SK-MEL-5 (cell line): ENCODE measurements around the gene NFIB. TPM values are rescaled to one million over a fixed set of nuclear protein-coding genes. Genes with fewer than 3 reads are reported as not detected.
A peak's percentile ranks its signal among the peaks of the same experiment; 100 is the strongest.

Experiments used
- DNase-seq: peaks from one replicate; pipeline ENCODE4 v3.0.0-alpha.2; 2016; ENCODE audit warnings: low read depth, low spot score
- in situ Hi-C: cut with HindIII; loops from 2 replicates; pipeline ENCODE4 v1.10.0; 2016; ENCODE audit warnings: low sequenced_read_pairs, high pct_unique_total_duplicates, low pct_unique_long_range_greater_than_20kb
- total RNA-seq: library from RNA; depleted of rRNA; stranded (reverse); fragments of >200 nt; shearing (Covaris generic); gene quantifications from 2 replicates; pipeline ENCODE4 v1.2.3, GENCODE V29; 2014

Gene NFIB
- total RNA-seq, 1 experiment from 2014 or later, result 11.7 TPM

DNA sequence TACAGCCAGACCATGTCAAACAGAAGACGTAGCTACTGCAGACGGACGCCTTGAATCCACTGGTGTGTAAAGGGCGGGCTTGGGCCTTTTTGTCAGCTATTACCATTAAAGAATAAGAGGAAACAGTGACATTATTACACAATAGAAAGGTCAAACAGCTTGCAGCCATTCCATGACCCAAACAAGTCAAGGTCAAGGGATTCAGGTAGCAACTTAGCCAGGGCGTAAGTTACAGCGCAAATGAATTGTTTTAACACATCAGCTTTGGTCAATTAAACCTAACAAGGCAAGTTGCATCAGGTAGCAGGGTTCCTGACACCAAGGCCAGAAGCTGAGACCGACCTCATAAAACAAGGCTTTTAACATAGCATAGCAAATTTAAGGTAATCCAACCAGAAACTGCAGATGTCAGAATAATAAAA, 15.3 kb downstream of the NFIB start:
- in situ Hi-C loops, result no loop called here
- no peak for DNase-seq

DNA sequence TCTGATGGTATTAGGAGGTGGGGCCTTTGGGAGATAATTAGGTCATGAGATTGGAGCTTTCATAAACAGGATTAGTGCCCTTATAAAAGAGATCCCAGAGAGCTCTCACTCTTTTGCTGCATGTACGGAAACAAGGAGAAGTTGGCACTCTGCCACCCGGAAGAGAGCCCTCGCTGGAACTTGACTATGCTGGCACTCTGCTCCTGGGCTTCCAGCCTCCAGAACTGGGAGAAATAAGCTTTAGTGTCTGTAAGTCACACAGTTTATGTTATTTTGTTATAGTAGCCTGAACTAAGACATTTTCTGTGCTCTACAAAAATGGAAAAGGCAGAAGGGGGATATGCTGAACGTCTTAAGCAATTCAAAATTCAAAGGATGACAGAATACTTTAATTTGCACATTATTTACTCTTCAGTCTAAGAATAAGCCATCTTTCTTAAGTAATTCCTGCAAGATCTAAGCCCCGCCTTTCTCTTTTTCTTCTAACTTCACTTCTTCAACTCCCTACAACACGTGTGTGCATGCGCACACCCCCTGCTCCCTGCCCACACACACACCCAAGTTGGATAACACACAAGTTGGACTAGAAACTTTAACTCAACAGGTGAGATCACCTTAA, 17.3 kb downstream of the NFIB start:
- no peak for DNase-seq
- in situ Hi-C loops, result no loop called here

DNA sequence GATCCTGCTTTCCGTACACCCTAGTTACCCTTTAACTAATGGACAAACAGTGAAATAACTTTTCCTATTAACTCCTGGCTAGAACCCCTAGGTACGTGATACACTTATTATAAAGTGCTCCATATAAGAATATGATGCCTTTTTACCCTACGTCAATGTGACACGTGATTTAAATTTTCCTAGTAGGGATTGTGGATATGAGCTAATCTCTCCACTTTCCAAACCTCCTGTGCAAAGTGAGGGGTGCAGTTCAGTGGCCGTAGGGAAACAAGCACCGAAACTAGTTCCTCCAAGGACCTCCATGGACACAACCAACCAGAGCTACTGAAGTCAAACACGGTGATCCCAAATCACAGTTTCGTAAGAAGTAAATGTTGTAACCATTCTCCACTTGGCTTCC, 19.3 kb downstream of the NFIB start:
- DNase-seq, result no peak
- in situ Hi-C loops, result no loop called here

DNA sequence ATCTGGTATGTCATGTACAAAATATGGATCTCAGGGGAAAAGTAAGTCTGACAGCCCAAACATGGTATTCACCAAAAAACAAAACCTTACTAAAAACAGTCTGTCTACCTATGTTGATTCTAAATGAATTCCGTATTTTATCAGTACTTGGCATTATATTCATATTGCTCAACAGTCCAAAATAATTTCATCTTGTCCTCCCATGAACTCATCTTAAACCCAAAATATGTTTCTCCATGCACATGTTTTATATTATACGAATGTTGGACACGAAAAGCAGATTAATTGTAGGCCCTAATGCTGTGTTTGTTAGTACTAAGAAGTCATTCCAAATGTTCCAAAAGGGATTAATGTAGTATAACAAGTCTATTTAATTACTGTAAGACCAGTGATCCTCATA, 20.1 kb downstream of the NFIB start:
- in situ Hi-C loops, result no loop called here
- DNase-seq, result no peak

DNA sequence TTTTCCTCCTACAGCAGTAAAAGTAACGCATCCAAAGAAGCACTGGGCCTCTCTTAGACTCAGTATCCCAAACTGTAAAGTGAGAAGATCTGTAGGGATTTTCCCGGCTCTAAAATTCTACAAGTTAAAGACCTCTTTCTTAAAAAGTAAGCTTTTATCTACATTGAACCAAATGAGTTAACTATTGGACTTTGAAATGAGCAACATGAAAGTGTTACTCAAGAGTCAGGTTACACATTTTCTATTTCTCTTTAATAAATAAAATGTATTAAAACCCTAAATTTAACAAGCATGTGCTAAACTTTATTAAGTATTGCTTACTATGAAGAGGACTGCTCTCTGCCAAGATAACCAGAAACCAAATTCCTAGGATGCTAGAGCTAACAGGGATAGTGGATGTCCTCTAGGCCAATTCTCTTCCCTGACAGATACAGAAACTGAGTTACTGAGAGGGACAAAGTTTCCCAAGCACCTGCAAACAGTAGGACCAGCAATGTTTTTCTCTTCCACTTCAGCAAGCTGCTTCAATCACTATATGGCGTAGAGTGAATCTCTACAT, 21.7 kb downstream of the NFIB start:
- in situ Hi-C loops, result no loop called here
- DNase-seq, result no peak

DNA sequence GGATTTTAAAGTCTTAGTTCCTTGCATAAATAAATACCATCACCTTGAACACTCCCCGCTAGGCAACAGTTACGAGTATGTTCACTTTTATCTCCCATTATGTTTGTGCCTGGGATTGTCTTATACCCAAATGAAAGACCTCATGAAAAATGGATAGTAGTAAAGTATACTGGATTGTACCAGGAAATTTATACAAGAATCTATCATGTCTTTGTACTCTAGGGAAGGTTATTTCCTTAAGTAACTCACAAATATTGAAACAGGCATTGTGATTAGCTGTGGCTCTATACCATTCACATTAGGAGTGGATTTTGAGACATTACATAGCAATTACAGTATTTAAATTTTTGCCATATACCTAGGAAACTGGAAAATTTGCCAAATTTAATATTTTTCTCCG, 24.0 kb downstream of the NFIB start:
- in situ Hi-C loops, result no loop called here

DNA sequence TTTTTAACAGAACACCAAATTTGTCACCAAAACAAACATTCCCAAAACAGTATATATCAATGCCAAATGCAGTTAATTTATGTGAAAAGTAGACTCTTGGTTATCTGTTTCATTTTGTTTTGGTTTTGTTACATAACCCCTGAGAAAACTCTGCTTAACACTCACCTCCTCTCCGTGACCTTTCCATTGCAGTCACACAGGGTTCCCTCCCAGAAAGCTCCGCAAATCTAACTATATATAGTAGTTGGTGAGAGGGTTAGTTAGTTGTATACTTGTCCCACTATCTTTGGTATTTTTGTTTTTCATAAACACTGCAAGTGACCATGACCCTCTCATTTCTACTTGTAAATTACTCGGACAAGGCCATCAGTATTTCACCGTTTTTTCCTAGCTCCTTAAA, 25.5 kb downstream of the NFIB start:
- DNase-seq, result no peak
- in situ Hi-C loops, result no loop called here

More for the DNA sequence above, 24.0 kb downstream of the NFIB start:
- no peak for DNase-seq

DNA sequence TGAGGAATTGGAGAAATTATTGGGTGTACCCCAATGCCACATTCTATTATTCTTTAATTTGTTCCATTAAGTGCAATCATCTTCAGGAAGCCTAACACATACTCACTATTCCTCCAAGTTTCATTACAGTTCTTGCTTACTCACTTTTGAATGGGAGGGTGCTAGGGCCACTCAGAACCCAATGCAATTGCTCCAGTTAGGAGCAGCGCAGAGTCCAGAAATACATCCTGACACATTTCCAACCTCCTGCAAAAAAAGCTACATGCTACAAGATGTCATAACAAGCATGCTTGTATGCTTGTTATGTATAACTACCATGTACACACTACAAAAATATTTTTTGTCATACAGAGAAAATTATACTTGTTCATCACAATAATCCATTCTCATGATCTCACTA, 27.8 kb downstream of the NFIB start:
- in situ Hi-C loops, result no loop called here
- DNase-seq, result no peak

DNA sequence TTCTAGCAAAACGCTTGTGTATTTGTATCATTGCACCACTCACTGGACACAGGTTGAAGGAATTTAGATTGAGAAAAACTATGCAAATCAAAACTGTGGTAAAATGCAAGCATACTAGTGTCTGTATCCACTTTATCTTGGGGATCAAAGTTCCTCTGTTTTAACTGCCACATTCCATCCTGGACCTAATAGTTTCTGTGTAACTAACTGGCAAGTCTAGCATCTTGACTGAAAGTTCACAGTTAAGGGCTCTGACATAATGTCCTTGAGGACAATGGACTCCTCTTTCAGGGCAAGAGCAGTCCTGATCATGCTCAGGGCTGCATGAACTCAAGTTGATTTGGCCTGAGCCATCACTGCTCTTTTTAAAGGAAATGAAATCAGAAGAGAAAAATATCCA, 30.7 kb downstream of the NFIB start:
- DNase-seq, result peak; percentile 52
- in situ Hi-C loops, result no loop called here

DNA sequence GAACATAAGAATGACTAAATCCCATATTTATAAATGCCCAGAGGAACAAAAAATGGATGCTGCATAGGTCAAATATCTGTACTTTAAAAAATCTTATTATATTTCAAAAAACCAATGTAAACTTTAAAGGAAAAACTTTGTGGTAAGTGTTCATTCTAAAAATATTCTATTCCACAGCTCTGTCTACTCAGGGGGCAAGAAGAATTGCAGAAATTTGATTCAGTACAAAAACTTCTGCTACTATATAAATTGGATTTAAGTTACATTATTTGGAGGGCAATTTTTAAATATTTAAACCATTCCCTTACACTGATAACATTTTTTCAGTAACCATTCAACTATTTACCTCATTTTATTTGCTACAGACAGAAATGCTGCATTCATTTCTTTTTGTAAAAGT, 32.1 kb downstream of the NFIB start:
- in situ Hi-C loops, result no loop called here
- DNase-seq, result no peak

DNA sequence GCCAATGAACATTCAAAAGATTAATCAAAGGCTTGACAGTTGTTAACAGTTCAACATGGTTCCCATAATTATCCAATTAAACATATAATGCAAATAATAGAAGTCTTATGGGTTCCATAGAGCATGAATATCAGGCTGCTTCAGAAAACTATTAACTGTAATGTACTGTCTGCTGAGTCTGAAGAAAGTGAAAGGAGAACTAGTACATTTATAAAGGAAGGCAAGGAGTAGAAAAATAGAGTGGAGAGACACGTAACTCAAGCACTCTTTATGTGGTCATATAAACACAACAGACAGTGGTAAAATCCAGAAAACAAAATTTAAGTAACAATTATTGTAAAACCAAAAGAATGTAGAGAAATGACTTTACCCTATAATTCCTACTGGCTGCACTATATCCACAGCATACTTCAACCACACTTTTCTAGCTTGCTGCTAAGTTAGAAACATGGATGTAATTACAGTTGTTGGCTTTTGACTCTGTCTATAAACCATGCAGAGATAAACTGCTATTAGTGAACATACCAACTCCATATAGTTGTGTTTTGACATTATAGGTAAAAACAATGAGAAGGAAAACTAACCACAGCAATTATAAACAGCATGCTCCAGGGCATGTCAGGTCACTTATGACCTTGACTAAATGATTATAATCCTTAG, 32.7 kb downstream of the NFIB start:
- in situ Hi-C loops, result no loop called here

DNA sequence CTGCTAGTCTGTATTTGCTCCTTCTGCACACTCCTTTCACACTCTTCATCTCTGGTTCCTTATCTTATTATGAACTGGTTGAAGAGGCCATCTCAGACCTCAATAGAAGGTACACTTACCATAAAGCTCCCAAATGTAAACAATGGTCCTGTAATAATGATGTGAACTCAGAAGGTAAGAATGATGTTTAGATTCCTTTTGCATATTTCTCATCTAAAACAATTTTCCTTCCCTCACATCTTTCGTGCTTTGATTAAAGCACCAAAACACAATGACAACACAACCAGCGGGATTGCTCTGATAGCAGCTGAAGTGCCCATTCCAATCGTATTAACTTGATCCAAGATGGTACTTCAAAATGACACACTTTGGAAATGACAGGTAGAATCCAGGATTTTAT, 34.3 kb downstream of the NFIB start:
- in situ Hi-C loops, result no loop called here
- no peak for DNase-seq

More for the DNA sequence above, 32.7 kb downstream of the NFIB start:
- DNase-seq, result no peak

DNA sequence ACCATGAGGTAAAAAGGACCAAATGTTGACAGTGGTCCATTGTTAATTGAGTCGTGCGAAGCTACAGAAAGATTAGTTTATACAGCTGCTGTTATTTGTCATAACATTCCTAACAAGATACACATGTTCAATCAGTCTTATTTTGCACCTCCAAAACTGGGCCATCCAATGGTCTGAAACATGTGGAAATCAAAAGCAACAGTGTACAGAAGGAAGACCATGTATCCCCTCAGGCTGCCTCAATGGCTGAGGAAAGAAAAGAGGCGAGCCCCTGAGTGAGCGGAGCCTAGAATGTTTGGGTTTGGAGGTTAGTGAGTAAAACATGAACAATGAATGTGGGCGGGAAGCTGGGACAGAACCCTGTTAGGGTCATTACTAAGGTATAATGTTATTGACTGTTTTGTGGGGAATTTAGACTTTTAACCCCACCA, 35.6 kb downstream of the NFIB start:
- in situ Hi-C loops, result no loop called here
- DNase-seq, result peak; percentile 16

DNA sequence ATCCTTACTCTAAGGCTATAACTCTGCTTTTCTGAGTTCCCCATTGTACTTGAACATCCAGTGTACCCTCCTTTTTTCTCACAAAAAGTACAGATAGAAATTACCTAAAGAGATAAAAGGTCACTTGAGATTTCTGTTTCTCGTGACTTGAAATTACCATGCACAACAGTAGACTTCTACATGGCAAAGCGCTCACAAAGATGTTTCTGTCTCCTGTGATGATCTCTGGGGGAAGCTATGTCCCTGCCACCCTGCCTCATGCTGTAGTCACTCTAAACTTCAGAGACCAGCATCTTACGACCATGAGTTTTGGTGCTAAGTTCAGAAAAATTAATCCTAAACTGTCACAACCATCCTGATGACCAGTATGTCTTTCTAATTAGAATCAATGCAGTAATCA, 36.2 kb downstream of the NFIB start:
- peak; percentile 19 for DNase-seq
- in situ Hi-C loops, result no loop called here

DNA sequence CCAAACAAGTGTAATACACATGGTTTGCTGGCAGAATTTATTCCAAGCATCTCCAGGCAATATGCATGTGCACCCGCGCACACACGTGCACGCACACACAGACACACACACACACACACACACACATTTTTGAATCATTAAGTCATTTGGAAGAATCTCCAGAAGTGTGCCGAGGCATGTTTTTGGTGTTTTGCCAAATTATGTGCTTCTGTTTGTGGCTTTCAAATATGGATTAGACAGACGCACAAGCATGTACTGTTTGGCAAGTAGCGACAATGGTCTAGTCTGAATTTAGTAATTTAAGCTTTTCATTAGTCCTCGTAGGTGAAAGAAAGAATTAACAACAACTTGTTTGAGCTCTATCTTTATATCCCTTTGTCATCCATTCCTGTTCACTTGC, 36.7 kb downstream of the NFIB start:
- in situ Hi-C loops, result no loop called here
- DNase-seq, result no peak

DNA sequence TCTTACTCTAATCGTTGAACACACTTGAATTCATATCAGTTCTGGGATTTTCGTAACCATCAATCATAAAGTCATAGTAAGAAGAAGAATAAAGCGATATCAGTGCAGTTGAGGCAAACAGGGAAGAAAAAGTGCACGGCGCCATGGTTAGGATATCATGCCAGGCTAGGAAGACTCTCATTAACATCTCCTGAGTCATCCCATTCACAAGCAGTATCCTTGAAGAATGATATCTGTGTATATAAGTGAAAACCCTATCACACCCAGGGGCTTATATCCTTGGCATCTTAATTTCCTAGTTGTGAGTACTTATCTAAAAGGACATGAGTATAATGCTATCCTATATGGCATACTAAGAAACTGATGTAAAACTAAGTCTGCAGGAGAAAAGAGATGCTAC, 38.6 kb downstream of the NFIB start:
- in situ Hi-C loops, result no loop called here
- DNase-seq, result no peak

DNA sequence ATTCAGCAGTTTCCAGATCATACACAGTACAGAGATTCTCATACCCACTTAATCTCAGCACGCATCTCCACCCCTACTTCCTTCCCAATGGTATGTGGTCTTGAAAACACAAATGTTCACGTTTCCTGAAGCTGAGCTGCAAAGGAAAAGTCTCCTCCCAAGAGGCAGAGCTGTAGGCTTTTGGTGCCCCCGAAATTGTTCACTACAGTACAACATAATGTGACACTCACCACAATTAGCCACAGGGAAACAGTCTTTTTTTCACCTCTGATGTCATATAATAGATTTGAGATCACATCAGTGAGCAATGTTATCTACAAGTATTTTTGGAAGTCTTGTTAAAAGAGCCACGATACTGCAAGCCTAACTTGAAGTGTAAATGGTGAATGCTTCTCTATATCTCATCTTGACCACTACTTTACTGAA, 40.2 kb downstream of the NFIB start:
- DNase-seq, result no peak
- in situ Hi-C loops, result no loop called here

DNA sequence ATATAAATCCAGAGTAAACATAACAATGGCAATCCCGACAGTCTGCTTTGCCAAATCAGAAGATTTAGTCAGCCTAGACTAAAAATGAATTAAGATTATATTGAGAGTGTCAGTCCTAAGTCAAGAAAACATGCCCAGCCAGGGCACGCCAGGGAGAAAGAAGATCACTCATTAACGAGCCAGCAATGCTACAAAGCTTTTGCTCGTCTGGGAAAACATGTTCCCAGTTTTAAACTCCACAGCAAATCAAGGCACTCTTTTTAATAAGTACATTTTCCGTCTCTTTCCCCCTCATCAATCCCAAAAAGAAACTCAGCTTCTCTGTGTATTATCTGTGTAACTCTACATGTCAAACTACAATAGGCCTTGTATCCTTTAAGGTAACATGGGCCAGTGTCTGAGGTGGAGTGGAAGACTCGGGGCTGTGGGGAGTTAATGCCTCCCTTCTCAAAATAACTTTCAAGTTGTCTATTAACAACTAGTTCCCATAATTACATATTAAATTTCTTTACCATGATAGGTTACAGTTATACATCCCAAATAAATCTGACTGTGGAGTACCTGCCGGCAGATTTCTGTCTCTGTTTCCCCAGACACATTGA, 40.9 kb downstream of the NFIB start:
- in situ Hi-C loops, result no loop called here

More for the DNA sequence above, 40.9 kb downstream of the NFIB start:
- no peak for DNase-seq
